22Rv1 (cell line): ENCODE data around the gene SET.

Experiments
- ZFX ChIP-seq: fragments of 450-650 bp; IDR thresholded peaks from 2 replicates; pipeline ENCODE4 v1.6.1; 2017; ENCODE audit warnings: antibody characterized with exemption, borderline replicate concordance
- TF ChIP-seq, protein P1 (sequence below): fragments of 450-650 bp; IDR thresholded peaks from 2 replicates; pipeline ENCODE4 v1.5.1; 2017; ENCODE audit warnings: mild to moderate bottlenecking

GRCh38 chr9:128703616-128704355, 14.8 kb downstream of the SET start:
- TF ChIP-seq, protein P1, sequence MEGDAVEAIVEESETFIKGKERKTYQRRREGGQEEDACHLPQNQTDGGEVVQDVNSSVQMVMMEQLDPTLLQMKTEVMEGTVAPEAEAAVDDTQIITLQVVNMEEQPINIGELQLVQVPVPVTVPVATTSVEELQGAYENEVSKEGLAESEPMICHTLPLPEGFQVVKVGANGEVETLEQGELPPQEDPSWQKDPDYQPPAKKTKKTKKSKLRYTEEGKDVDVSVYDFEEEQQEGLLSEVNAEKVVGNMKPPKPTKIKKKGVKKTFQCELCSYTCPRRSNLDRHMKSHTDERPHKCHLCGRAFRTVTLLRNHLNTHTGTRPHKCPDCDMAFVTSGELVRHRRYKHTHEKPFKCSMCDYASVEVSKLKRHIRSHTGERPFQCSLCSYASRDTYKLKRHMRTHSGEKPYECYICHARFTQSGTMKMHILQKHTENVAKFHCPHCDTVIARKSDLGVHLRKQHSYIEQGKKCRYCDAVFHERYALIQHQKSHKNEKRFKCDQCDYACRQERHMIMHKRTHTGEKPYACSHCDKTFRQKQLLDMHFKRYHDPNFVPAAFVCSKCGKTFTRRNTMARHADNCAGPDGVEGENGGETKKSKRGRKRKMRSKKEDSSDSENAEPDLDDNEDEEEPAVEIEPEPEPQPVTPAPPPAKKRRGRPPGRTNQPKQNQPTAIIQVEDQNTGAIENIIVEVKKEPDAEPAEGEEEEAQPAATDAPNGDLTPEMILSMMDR = no peak
- TF ChIP-seq ZFX = no peak
